Measurements from ENCODE around the gene UBE2J1. TPM values are rescaled to one million over a fixed set of nuclear protein-coding genes. Genes with fewer than 3 reads are reported as not detected.
A peak's percentile ranks its signal among the peaks of the same experiment; 100 is the strongest.

The UBE2J1 gene
- total and polyA plus RNA-seq, 10 of the 15 experiments (the other 5 are each of a cell fraction or from before 2014, with no cell fraction given) = 48.7 to 131 (median 90.0) TPM

DNA sequence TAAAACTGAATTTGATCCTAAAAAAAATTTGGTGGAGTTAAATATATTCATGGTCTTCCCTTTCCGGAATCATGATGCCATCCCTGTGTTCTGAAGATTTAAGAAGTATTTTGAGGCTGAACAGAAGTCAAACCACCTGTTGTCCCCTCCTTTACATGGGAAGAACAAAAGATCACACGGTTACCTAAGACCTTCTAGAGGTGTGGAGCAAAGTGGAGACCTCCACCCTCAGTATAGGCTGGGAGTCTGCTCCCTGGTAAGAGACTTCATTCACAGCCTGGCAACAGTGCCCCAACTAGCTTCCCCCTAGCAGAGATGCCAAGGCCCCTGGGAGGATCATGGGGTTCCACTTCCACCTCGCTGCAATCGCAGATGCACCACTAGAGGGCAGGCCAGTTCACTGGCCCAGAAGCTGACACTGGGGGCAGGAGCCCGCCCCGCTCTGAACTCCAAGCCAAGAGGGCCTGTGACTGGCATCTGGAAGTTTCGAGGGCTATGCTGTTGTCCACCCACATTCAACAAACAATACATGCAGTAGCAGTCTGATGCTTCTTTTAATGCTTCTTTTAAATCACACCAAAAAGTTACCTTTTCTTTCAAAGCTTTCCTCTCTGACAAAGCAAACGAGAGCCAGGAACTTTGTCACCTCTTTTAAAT is 19.5 kb upstream of the UBE2J1 start:
- RAD21 ChIA-PET (ENCODE audit: unreplicated experiment) = interaction anchor here (0.8 to 2.6 kb wide), 42 partner anchors 8 to 1107 kb away, joined by 3 to 30 read pairs (median 6); partner anchors contain the start of genes ANKRD6, LYRM2, RRAGD and UBE2J1
- DNase-seq (ENCODE audit: low read depth, low spot score) = no peak
- FAIRE-seq = peak; percentile 89
- 0% methylated on average over 8 of the region's 8 CpGs for WGBS (ENCODE audit: insufficient coverage, insufficient replicate concordance, low lambda C conversion rate, missing lambda C conversion rate)
- H3K79me2 ChIP-seq (ENCODE audit: control insufficient read depth, insufficient read depth, low read length) = no peaks in the 10 kb centered on the region; the same call in 1 of the 2 replicates
- H3K9ac ChIP-seq (ENCODE audit: control insufficient read depth, insufficient read depth, low read length) = peak overlapping the region; percentile 3
- no peaks in the 10 kb centered on the region for H3K9me3 ChIP-seq (replicated peaks; ENCODE audit: control insufficient read depth, insufficient read depth, low read length)
- H3K36me3 ChIP-seq (ENCODE audit: control insufficient read depth in 2 of 2, insufficient read depth in 2 of 2, low read length in 1 of 2) = no peaks in the 10 kb centered on the region
- POLR2A ChIA-PET = interaction anchor here (1.0 to 1.7 kb wide), 6 partner anchors 8 to 291 kb away, joined by 3 to 13 read pairs (median 4); partner anchors contain the start of gene PNRC1
- intact Hi-C loops (cut with micrococcal nuclease; ENCODE audit: unreplicated experiment) (loop anchor here (1.0 to 10.0 kb wide), 6 partner anchors 39 to 1103 kb away; no protein-coding TSS in a partner anchor), in situ Hi-C loops (cut with MboI) (loop anchor here (5.0 kb wide), 1 partner anchor 240 kb away; no protein-coding TSS in a partner anchor)
- peak overlapping the region; percentile 52 for H3K27ac ChIP-seq (ENCODE audit: control insufficient read depth, insufficient read depth)
- CTCF ChIA-PET = interaction anchor here (0.6 to 3.6 kb wide), 67 partner anchors 9 to 1979 kb away, joined by 3 to 116 read pairs (median 5); partner anchors contain the start of genes ANKRD6, CASP8AP2, LYRM2 and MDN1
- peaks cover 28% of the 10 kb centered on the region for H3K4me1 ChIP-seq (ENCODE audit: control insufficient read depth, insufficient read depth, low read length)
- H3K4me3 ChIP-seq = no peak overlapping the region
- no peaks in the 10 kb centered on the region for H3K27me3 ChIP-seq (replicated peaks in 1 of 2; ENCODE audit: control insufficient read depth in 2 of 2, insufficient read depth in 2 of 2, low read length in 1 of 2)
- SMC1A ChIA-PET (ENCODE audit: uncharacterized antibody, unreplicated experiment) = interaction anchor here (0.5 to 4.1 kb wide), 52 partner anchors 9 to 488 kb away, joined by 3 to 52 read pairs (median 4); partner anchors contain the start of genes ANKRD6 and PNRC1
- H4K20me1 ChIP-seq (ENCODE audit: control insufficient read depth, insufficient read depth) = no peaks in the 10 kb centered on the region
- H3K4me2 ChIP-seq (ENCODE audit: control insufficient read depth, insufficient read depth) = peak overlapping the region; percentile 14
- BruUV-seq (replicated peaks) = no TSS peak
- ATAC-seq = peak; percentile 89
- peak overlapping the region; percentile 6 for H2AFZ ChIP-seq (ENCODE audit: control insufficient read depth, low read depth, low read length)
- no peak for TF ChIP-seq SUZ12 (IDR thresholded peaks at IDR 0.05; ENCODE audit: unreplicated experiment)
- TF ChIP-seq MTA2 (IDR thresholded peaks at IDR 0.05; ENCODE audit: low read depth) = peak; percentile 13; the same call in 1 of the 2 replicates
- peak; percentile 32 for TF ChIP-seq MEF2B (IDR thresholded peaks at IDR 0.05; ENCODE audit: partially characterized antibody, poor library complexity, severe bottlenecking)
- no peak for TF ChIP-seq TARDBP (IDR thresholded peaks at IDR 0.05; ENCODE audit: borderline replicate concordance)
- no peak for TF ChIP-seq EP300 (IDR thresholded peaks at IDR 0.05; ENCODE audit: borderline replicate concordance in 1 of 2, control insufficient read depth in 1 of 2, low read depth in 2 of 2, low read length in 2 of 2)
- TF ChIP-seq, protein P1, sequence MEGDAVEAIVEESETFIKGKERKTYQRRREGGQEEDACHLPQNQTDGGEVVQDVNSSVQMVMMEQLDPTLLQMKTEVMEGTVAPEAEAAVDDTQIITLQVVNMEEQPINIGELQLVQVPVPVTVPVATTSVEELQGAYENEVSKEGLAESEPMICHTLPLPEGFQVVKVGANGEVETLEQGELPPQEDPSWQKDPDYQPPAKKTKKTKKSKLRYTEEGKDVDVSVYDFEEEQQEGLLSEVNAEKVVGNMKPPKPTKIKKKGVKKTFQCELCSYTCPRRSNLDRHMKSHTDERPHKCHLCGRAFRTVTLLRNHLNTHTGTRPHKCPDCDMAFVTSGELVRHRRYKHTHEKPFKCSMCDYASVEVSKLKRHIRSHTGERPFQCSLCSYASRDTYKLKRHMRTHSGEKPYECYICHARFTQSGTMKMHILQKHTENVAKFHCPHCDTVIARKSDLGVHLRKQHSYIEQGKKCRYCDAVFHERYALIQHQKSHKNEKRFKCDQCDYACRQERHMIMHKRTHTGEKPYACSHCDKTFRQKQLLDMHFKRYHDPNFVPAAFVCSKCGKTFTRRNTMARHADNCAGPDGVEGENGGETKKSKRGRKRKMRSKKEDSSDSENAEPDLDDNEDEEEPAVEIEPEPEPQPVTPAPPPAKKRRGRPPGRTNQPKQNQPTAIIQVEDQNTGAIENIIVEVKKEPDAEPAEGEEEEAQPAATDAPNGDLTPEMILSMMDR (IDR thresholded peaks at IDR 0.05 in 2 of 3, conservative IDR thresholded peaks at IDR 0.05 in 1 of 3; ENCODE audit: control insufficient read depth in 2 of 3, extremely low read depth in 1 of 3, insufficient read depth in 1 of 3, low read depth in 3 of 3, low read length in 3 of 3) = peak; percentile 97 to 99 (median 99)
- no peak for TF ChIP-seq PAX8 (IDR thresholded peaks at IDR 0.05)
- no peak for TF ChIP-seq CBX3 (IDR thresholded peaks at IDR 0.05; ENCODE audit: borderline replicate concordance, low read depth)
- TF ChIP-seq BMI1 (IDR thresholded peaks at IDR 0.05; ENCODE audit: borderline replicate concordance) = no peak
- no peak for TF ChIP-seq SP1 (IDR thresholded peaks at IDR 0.05; ENCODE audit: low read depth, low read length)
- TF ChIP-seq RB1 (IDR thresholded peaks at IDR 0.05; ENCODE audit: borderline replicate concordance) = peak; percentile 69; the same call in 1 of the 2 replicates
- TF ChIP-seq CBFB (IDR thresholded peaks at IDR 0.05; ENCODE audit: low read depth) = no peak
- no peak for TF ChIP-seq BHLHE40 (IDR thresholded peaks at IDR 0.05; ENCODE audit: borderline replicate concordance in 1 of 2, low read depth in 2 of 2, low read length in 1 of 2)
- no peak for TF ChIP-seq MYC (IDR thresholded peaks at IDR 0.05; ENCODE audit: insufficient read depth, insufficient read length, insufficient replicate concordance, low read length, severe bottlenecking)
- TF ChIP-seq KDM1A (IDR thresholded peaks at IDR 0.05; ENCODE audit: borderline replicate concordance) = no peak
- TF ChIP-seq ELK1 (IDR thresholded peaks at IDR 0.05; ENCODE audit: low read depth, low read length) = no peak
- 0 out of 2 replicates have a peak, but pooled peaks have one; percentile 16 for TF ChIP-seq LARP7 (IDR thresholded peaks at IDR 0.05)
- TF ChIP-seq NBN (IDR thresholded peaks at IDR 0.05) = peak; percentile 68; the same call in 1 of the 2 replicates
- TF ChIP-seq, protein P2, sequence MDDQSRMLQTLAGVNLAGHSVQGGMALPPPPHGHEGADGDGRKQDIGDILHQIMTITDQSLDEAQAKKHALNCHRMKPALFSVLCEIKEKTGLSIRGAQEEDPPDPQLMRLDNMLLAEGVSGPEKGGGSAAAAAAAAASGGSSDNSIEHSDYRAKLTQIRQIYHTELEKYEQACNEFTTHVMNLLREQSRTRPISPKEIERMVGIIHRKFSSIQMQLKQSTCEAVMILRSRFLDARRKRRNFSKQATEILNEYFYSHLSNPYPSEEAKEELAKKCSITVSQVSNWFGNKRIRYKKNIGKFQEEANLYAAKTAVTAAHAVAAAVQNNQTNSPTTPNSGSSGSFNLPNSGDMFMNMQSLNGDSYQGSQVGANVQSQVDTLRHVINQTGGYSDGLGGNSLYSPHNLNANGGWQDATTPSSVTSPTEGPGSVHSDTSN (IDR thresholded peaks at IDR 0.05; ENCODE audit: insufficient replicate concordance, low read depth, low read length) = no peak
